HCT116 (cell line): Measurements from ENCODE around the gene NXN. TPM values are rescaled to one million over a fixed set of nuclear protein-coding genes. Genes with fewer than 3 reads are reported as not detected.

ENCODE experiments used
- ATAC-seq: fragments of 200-7000 bp; cut with Tn5 transposase; 2 replicates; pipeline ENCODE4 v1.9.1; 2020; ENCODE audit warnings: mild to moderate bottlenecking, moderate library complexity
- BruUV-seq: library from RNA; stranded (reverse); fragments of 400-500 nt; replicated peaks from 2 replicates; lab custom pipeline; 2021; lab: Mats Ljungman, UMichigan
- CTCF ChIA-PET: fragments of 300-600 bp; sonication (Branson Sonifier 250); formaldehyde crosslinking; loops from one replicate; lab custom pipeline; 2021; ENCODE audit warnings: antibody characterized with exemption; lab: Charles Lee
- POLR2A ChIA-PET: fragments of 300-600, 350-600 bp; sonication (Branson Sonifier 250); formaldehyde crosslinking; loops from one replicate; lab custom pipeline; 2021; ENCODE audit warnings: antibody characterized with exemption; lab: Charles Lee
- RAD21 ChIA-PET, 2 experiments: fragments of 300-600 bp; sonication (Branson Sonifier 250); formaldehyde crosslinking; loops; one replicate each; lab custom pipeline; 2023; ENCODE audit warnings: low total read pairs in 2 of 2; ENCODE audit not compliant: uncharacterized antibody in 2 of 2, unreplicated experiment in 2 of 2, low non-redundant PET in 1 of 2; lab: Charles Lee
- DNase-seq: peaks from one replicate; pipeline ENCODE4 v3.0.0-alpha.2; 2010; ENCODE audit warnings: low read depth, low spot score
- H2AFZ ChIP-seq: fragments of 200-600 bp; shearing (Covaris generic), sonication (generic); 2 replicates; pipeline ENCODE4 v1.6.1; 2017; ENCODE audit warnings: low read depth, mixed run types, mixed read lengths, antibody characterized with exemption, low read length; ENCODE audit not compliant: poor library complexity, severe bottlenecking
- H3K27ac ChIP-seq: 2 replicates; pipeline ENCODE4 v1.5.1; 2012; ENCODE audit warnings: low read depth, low read length
- H3K27me3 ChIP-seq: fragments of 200-600 bp; sonication (generic); 2 replicates; pipeline ENCODE4 v1.6.1; 2016; ENCODE audit warnings: mixed run types, low read length, mixed read lengths; ENCODE audit not compliant: insufficient read depth
- H3K36me3 ChIP-seq, 2 experiments: fragments of 200-500 bp in 1 of 2; fragments of 200-600 bp in 1 of 2; sonication (Bioruptor generic) in 1 of 2; sonication (generic) in 1 of 2; 2 replicates each; pipeline versions ENCODE4 v1.5.1 to v1.6.1; 2014 to 2016; ENCODE audit warnings: low read length in 2 of 2, inconsistent platforms in 1 of 2, mixed read lengths in 1 of 2, mixed run types in 1 of 2; ENCODE audit not compliant: insufficient read depth in 2 of 2, control insufficient read depth in 1 of 2
- H3K4me1 ChIP-seq, 2 experiments: fragments of 200-600 bp in 1 of 2; sonication (generic) in 1 of 2; 2 replicates each; pipeline versions ENCODE4 v1.5.1 to v1.6.1; 2012 to 2017; ENCODE audit warnings: low read length in 2 of 2, inconsistent platforms in 1 of 2, mild to moderate bottlenecking in 1 of 2, mixed read lengths in 1 of 2, mixed run types in 1 of 2, moderate library complexity in 1 of 2; ENCODE audit not compliant: insufficient read depth in 2 of 2, control insufficient read depth in 1 of 2
- H3K4me2 ChIP-seq: fragments of 200-600 bp; sonication (generic); 2 replicates; pipeline ENCODE4 v1.6.1; 2017; ENCODE audit warnings: mixed run types, low read length, mixed read lengths
- H3K4me3 ChIP-seq, 2 experiments: fragments of 200-600 bp in 1 of 2; sonication (generic) in 1 of 2; replicated peaks in 1 of 2; 2 replicates each; pipeline ENCODE4 v1.5.1; 2011 to 2016; ENCODE audit warnings: low read length in 2 of 2, control low read depth in 1 of 2, low read depth in 1 of 2, mild to moderate bottlenecking in 1 of 2, mixed read lengths in 1 of 2, mixed run types in 1 of 2
- H3K79me2 ChIP-seq: fragments of 200-600 bp; sonication (generic); 2 replicates; pipeline ENCODE4 v1.6.1; 2017; ENCODE audit warnings: mild to moderate bottlenecking, mixed run types, low read length, moderate library complexity, mixed read lengths; ENCODE audit not compliant: insufficient read depth
- H3K9ac ChIP-seq: fragments of 200-600 bp; sonication (generic); 2 replicates; pipeline ENCODE4 v1.6.1; 2016; ENCODE audit warnings: low read length, mixed read lengths
- H3K9me2 ChIP-seq: fragments of 200-600 bp; sonication (generic), shearing (Covaris generic); 2 replicates; pipeline ENCODE4 v1.6.1; 2017; ENCODE audit warnings: mixed run types, mild to moderate bottlenecking, moderate library complexity; ENCODE audit not compliant: insufficient read depth
- H3K9me3 ChIP-seq, 2 experiments: fragments of 200-500 bp in 1 of 2; fragments of 200-600 bp in 1 of 2; sonication (Bioruptor generic) in 1 of 2; sonication (generic) in 1 of 2; 2 replicates each; pipeline ENCODE4 v1.6.1; 2014 to 2017; ENCODE audit warnings: low read length in 2 of 2, mixed read lengths in 2 of 2, inconsistent platforms in 1 of 2, low read depth in 1 of 2, mild to moderate bottlenecking in 1 of 2, mixed run types in 1 of 2, moderate library complexity in 1 of 2; ENCODE audit not compliant: control insufficient read depth in 1 of 2, insufficient read depth in 1 of 2
- H4K20me1 ChIP-seq: fragments of 200-600 bp; sonication (generic), shearing (Covaris generic); 2 replicates; pipeline ENCODE4 v1.6.1; 2017; ENCODE audit warnings: mixed run types, mild to moderate bottlenecking, moderate library complexity; ENCODE audit not compliant: insufficient read depth
- EGR1 ChIP-seq: IDR thresholded peaks from 2 replicates; pipeline ENCODE4 v1.6.1; 2012; ENCODE audit warnings: low read depth
- ELF1 ChIP-seq: IDR thresholded peaks from 2 replicates; pipeline ENCODE4 v1.6.1; 2012; ENCODE audit warnings: low read depth, borderline replicate concordance
- EZH2 ChIP-seq: fragments of 200-600 bp; sonication (generic); IDR thresholded peaks from 2 replicates; pipeline ENCODE4 v1.6.1; 2017; ENCODE audit warnings: antibody characterized with exemption, mixed run types
- JUND ChIP-seq: IDR thresholded peaks from 2 replicates; pipeline ENCODE4 v1.6.1; 2012
- RAD21 ChIP-seq: IDR thresholded peaks from 2 replicates; pipeline ENCODE4 v1.6.1; 2012; ENCODE audit warnings: low read depth, mild to moderate bottlenecking
- SRF ChIP-seq: IDR thresholded peaks from 2 replicates; pipeline ENCODE4 v1.6.1; 2012; ENCODE audit warnings: low read depth
- intact Hi-C: fragments of 100-400 bp; cut with micrococcal nuclease; formaldehyde crosslinking; loops from 2 replicates; pipeline ENCODE4 v1.10.0; 2022
- total RNA-seq: library from RNA; stranded (reverse); gene quantifications from one replicate; pipeline ENCODE4 v1.2.1, GENCODE V29; 2021; ENCODE audit not compliant: unreplicated experiment
- TF ChIP-seq, protein P1 (sequence below), 3 experiments: fragments of 200-600 bp in 1 of 3; sonication (generic) in 1 of 3; IDR thresholded peaks in 2 of 3; conservative IDR thresholded peaks in 1 of 3; 2 replicates each; pipeline ENCODE4 v1.5.1; 2012 to 2017; ENCODE audit warnings: low read depth in 2 of 3, low read length in 2 of 3, antibody characterized with exemption in 1 of 3, borderline replicate concordance in 1 of 3, control low read depth in 1 of 3, mild to moderate bottlenecking in 1 of 3, mixed read lengths in 1 of 3, mixed run types in 1 of 3, moderate library complexity in 1 of 3; ENCODE audit not compliant: insufficient read depth in 1 of 3

Gene NXN
- total RNA-seq, 1 experiment from 2014 or later: 83.7 TPM

DNA sequence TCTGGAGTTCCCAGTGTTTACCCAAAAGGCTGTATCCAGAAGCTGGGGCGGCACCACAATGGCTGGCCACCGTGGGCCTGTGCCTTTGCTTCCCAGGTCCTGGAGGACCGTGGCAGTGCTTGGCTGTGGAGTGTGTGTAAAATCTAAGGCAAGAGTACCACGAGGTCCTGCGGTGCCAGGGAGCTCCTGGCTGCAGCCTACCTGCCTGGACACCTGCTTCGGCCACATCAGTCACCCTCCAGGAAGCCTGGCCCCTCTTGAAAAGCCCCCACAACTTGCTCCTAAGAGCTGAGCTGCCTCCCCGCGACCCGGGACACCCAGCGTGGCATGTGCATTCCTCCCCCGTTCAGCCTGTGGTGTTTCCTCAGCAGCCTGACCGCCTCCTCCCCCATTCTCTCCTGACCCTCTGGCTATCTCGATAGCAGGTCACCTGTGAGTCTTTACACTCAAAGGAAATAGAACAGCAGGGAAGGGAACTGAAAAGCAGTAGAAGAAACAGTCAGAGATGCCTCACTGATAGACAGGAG, 25.3 kb upstream of the NXN start:
- ATAC-seq (no peak), DNase-seq (no peak)
- ChIA-PET POLR2A (no interaction called here), CTCF (interaction anchor here (1.5 kb wide), 1 partner anchor 51 kb away, joined by 3 read pairs; no protein-coding TSS in a partner anchor), RAD21 (no interaction called here)
- BruUV-seq: no TSS peak
- H3K4me3 ChIP-seq: no peak overlapping the region
- no peak overlapping the region for H3K27ac ChIP-seq
- no peaks in the 10 kb centered on the region for H3K9me2 ChIP-seq
- H3K4me1 ChIP-seq: no peaks in the 10 kb centered on the region
- intact Hi-C loops: no loop called here
- no peak overlapping the region for H3K9ac ChIP-seq
- H3K9me3 ChIP-seq: no peaks in the 10 kb centered on the region
- no peak overlapping the region for H2AFZ ChIP-seq
- TF ChIP-seq SRF: no peak
- TF ChIP-seq, protein P1, sequence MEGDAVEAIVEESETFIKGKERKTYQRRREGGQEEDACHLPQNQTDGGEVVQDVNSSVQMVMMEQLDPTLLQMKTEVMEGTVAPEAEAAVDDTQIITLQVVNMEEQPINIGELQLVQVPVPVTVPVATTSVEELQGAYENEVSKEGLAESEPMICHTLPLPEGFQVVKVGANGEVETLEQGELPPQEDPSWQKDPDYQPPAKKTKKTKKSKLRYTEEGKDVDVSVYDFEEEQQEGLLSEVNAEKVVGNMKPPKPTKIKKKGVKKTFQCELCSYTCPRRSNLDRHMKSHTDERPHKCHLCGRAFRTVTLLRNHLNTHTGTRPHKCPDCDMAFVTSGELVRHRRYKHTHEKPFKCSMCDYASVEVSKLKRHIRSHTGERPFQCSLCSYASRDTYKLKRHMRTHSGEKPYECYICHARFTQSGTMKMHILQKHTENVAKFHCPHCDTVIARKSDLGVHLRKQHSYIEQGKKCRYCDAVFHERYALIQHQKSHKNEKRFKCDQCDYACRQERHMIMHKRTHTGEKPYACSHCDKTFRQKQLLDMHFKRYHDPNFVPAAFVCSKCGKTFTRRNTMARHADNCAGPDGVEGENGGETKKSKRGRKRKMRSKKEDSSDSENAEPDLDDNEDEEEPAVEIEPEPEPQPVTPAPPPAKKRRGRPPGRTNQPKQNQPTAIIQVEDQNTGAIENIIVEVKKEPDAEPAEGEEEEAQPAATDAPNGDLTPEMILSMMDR (IDR thresholded peaks at IDR 0.05 in 2 of 3, conservative IDR thresholded peaks at IDR 0.05 in 1 of 3; ENCODE audit: borderline replicate concordance in 1 of 3, insufficient read depth in 1 of 3, low read depth in 2 of 3, low read length in 2 of 3): no peak
- no peak for TF ChIP-seq RAD21
- no peak for TF ChIP-seq EZH2
- no peak for TF ChIP-seq JUND
- no peak for TF ChIP-seq EGR1
- TF ChIP-seq ELF1: no peak
- no peaks in the 10 kb centered on the region for H3K27me3 ChIP-seq
- H3K79me2 ChIP-seq: peaks cover 8% of the 10 kb centered on the region; the same call in 1 of the 2 replicates
- H3K36me3 ChIP-seq: peaks cover 24 to 33% of the 10 kb centered on the region in 2 experiments
- no peak overlapping the region for H3K4me2 ChIP-seq
- H4K20me1 ChIP-seq: no peaks in the 10 kb centered on the region
